SK-N-MC (cell line): ENCODE measurements around the gene ACKR2.
"Not testable (repeated sequence)": the region's sequence is repeated elsewhere in the genome, so short reads cannot be mapped to it uniquely, and the experiment has no call there.

Experiments used
- DNase-seq: peaks from one replicate; pipeline ENCODE4 v3.0.0-alpha.2; 2011; ENCODE audit warnings: low read depth, low spot score
- H3K27ac ChIP-seq: fragments of 200-600 bp; sonication (generic); 2 replicates; pipeline ENCODE4 v1.5.1; 2016; ENCODE audit warnings: mixed run types
- H3K36me3 ChIP-seq: fragments of 200-600 bp; sonication (generic); 2 replicates; pipeline ENCODE4 v1.6.1; 2017; ENCODE audit warnings: antibody characterized with exemption, low read length, mixed read lengths; ENCODE audit not compliant: insufficient read depth
- H3K4me3 ChIP-seq: fragments of 200-600 bp; sonication (generic); 2 replicates; pipeline ENCODE4 v1.5.1; 2016
- H3K9ac ChIP-seq: fragments of 200-600 bp; sonication (generic); 2 replicates; pipeline ENCODE4 v1.8.0; 2017; ENCODE audit warnings: mixed run types, mixed read lengths; ENCODE audit not compliant: insufficient read length
- H3K9me3 ChIP-seq: fragments of 200-600 bp; sonication (generic); 2 replicates; pipeline ENCODE4 v1.6.1; 2017; ENCODE audit warnings: low read depth, mild to moderate bottlenecking, antibody characterized with exemption, low read length, moderate library complexity, mixed read lengths
- EZH2 ChIP-seq: fragments of 200-600 bp; sonication (generic); IDR thresholded peaks from one replicate; pipeline ENCODE4 v1.6.1; 2017; ENCODE audit warnings: antibody characterized with exemption
- FOXP2 ChIP-seq: optimal IDR thresholded peaks from 2 replicates; pipeline ENCODE3; 2011; ENCODE audit warnings: mild to moderate bottlenecking, moderate library complexity; ENCODE audit not compliant: insufficient read depth; ENCODE audit errors: extremely low read length, control extremely low read depth
- POLR2AphosphoS5 ChIP-seq: IDR thresholded peaks from 2 replicates; pipeline ENCODE4 v1.6.1; 2012; ENCODE audit warnings: mild to moderate bottlenecking, low read depth, low read length, borderline replicate concordance

Gene ACKR2

DNA sequence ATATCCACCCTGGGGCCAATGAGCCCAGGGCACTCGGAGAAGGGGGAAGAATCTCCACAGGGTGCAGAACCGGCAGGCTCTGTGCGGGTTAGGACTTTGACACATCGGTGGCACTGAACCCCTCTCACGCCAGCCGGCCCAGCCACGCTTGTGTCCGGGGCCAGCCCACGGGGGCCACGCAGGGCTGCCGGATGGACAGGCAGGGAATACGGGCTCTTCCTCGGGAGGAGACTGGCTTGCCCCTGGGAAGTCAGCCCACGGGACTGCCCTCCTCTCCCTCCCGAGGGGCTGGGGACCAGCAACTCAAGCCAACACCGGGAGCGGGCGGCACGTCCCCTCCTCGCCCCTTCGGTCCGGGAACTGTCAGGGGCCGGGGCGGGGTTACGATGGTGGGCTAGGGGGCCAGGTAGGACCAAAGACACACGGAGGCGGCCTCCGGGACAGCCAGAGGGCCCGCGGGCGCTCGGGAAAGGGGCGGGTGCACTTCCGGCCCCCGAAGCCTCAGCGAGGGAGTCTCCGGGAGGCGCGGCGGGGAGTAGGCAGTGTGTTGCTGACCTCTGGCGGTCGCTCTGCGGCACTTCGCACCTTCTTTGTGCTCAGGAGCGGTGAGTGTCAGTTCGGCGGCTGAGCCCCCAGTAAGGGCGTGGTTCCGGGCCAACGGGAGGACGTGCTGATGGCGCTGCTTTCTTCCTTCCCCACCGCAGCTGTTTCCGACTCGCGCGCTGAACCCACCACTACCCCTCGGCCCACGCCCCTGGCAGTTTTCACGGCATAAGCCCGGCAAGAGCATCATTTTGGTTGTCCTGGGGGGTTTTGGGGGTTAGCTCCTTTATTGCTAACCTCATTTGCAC is 71.6 kb downstream of the ACKR2 start:
- no peaks in the 10 kb centered on the region for H3K9me3 ChIP-seq
- H3K4me3 ChIP-seq: peak overlapping the region; percentile 61
- TF ChIP-seq EZH2 (no peak), FOXP2 (no peak), POLR2AphosphoS5 (no peak)
- no peaks in the 10 kb centered on the region for H3K36me3 ChIP-seq
- no peak for DNase-seq
- no peak overlapping the region for H3K27ac ChIP-seq
- no peak overlapping the region for H3K9ac ChIP-seq

DNA sequence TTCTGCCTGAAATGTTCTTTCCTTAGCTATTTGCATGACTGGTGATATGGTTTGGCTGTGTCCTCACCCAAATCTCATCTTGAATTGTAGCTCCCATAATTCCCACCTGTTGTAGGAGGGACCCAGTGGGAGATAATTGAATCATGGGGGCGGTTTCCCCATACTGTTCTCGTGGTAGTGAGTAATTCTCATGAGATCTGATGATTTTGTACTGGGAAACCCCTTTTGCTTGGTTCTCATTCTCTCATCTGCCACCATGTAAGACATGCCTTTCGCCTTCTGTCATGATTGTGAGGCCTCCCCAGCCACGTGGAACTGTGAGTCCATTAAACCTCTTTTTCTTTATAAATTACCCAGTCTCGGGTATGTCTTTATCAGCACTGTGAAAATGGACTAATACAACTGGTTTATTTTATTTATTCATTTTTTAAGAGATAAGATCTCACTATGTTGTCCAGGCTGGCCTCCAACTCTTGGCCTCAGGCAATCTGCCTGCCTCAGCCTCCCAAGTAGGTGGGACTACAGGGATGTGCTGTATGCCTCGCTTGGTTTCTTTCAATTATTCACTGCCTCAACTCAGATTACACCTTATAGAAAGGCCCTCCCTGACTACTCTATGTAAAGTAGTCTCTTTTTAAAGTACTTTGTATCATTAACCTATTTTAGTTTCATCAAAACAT is 74.1 kb downstream of the ACKR2 start:
- DNase-seq, H3K9me3 ChIP-seq, H3K4me3 ChIP-seq, H3K36me3 ChIP-seq, H3K27ac ChIP-seq, H3K9ac ChIP-seq: not testable (repeated sequence)

DNA sequence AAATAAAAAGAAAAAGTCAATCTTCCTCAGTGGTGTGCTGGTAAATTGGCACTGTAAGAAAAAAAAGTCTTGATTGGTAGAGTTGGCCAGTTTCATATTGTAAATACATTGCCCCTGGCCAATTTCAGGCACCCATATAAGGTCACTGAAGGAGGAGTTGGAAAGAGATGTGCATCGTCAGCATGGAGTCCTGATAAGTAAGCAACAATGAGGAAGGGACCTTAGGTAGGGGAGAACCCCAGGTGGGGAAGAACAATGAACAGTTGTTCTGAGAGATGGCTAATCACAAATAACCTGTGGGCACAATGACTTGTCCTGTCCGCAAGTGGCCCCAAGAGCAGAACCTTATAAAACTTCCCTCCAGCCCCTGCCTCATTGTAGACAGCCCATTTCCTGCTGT is 75.1 kb downstream of the ACKR2 start:
- Histone ChIP-seq H3K36me3 (no peaks in the 10 kb centered on the region), H3K9ac (no peak overlapping the region)

DNA sequence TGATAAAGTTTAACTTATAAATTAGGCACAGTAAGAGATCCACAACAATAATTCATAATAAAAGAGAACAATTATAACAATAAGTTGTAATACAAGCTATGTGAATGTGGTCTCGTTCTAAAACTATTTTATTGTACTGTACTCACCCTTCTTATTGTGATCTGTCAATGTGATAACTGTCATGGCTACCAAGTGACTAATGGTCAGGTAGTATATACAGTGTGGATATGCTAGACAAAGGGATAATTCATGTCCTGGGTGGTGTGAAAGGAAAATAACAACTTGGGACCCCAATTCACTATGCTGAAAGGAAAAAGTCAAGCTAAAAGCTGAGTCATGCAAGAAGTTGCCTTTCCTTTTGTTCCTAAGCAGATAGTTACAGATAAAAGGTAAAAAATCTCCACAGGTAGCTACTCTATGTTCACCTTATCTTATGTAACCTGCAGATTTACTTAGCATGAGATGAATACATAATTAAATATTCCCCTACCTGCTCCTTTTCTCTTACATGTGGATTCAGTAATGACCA is 77.1 kb downstream of the ACKR2 start:
- H3K36me3 ChIP-seq: no peaks in the 10 kb centered on the region
- TF ChIP-seq EZH2: no peak
- no peak for TF ChIP-seq POLR2AphosphoS5
- no peak for TF ChIP-seq FOXP2
- H3K9ac ChIP-seq: no peak overlapping the region
- H3K27ac ChIP-seq: no peak overlapping the region
- H3K4me3 ChIP-seq: no peak overlapping the region
- no peaks in the 10 kb centered on the region for H3K9me3 ChIP-seq
- no peak for DNase-seq

More for the DNA sequence above, 75.1 kb downstream of the ACKR2 start:
- no peaks in the 10 kb centered on the region for H3K9me3 ChIP-seq
- DNase-seq: no peak
- TF ChIP-seq FOXP2: no peak
- no peak for TF ChIP-seq POLR2AphosphoS5
- TF ChIP-seq EZH2: no peak
- H3K27ac ChIP-seq: no peak overlapping the region
- no peak overlapping the region for H3K4me3 ChIP-seq

DNA sequence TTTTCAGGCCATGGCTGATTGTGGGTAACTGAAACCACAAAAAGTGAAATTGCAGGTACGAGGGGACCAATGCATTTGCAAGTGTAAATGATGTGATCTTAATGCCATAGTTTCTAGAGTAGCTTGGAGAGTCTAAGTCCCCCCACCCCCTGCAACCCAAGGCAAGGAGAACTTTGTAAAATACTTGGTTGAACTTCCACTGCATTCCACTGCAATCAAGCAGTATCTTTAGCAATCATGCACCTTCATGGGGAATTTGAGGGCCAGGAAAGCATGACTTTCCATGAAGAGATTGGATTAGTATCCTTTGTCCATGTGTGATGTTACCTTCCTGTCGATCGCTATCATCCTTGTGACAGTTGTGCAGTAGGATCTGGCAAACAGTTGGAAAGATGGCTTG is 77.8 kb downstream of the ACKR2 start:
- no peak for DNase-seq
- Histone ChIP-seq H3K9ac (no peak overlapping the region), H3K27ac (no peak overlapping the region), H3K4me3 (no peak overlapping the region), H3K36me3 (no peaks in the 10 kb centered on the region), H3K9me3 (no peaks in the 10 kb centered on the region)
- TF ChIP-seq EZH2 (no peak), POLR2AphosphoS5 (no peak), FOXP2 (no peak)

DNA sequence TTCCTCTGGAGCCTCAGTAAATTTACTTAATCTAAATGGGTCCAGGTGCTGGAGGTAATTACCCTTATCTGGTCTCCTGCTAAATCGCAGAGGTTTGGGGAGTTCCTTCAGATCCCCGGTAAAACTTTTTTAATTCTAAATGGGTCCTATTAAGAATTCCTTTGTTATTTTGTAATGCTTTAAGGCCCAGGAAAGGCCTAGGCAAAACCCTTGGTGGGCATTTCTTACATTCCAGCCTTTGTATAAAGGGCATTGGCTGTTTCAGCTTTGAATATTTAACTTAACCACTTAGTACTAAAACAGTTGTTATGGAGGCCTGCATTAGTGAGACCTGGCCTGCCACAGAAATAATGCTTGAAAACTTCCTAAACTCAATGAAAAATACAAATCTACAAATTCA is 81.8 kb downstream of the ACKR2 start:
- no peaks in the 10 kb centered on the region for H3K36me3 ChIP-seq
- H3K9ac ChIP-seq: no peak overlapping the region
- DNase-seq: no peak
- H3K9me3 ChIP-seq: no peaks in the 10 kb centered on the region
- no peak for TF ChIP-seq EZH2
- no peak for TF ChIP-seq POLR2AphosphoS5
- no peak for TF ChIP-seq FOXP2
- no peak overlapping the region for H3K27ac ChIP-seq
- no peak overlapping the region for H3K4me3 ChIP-seq

DNA sequence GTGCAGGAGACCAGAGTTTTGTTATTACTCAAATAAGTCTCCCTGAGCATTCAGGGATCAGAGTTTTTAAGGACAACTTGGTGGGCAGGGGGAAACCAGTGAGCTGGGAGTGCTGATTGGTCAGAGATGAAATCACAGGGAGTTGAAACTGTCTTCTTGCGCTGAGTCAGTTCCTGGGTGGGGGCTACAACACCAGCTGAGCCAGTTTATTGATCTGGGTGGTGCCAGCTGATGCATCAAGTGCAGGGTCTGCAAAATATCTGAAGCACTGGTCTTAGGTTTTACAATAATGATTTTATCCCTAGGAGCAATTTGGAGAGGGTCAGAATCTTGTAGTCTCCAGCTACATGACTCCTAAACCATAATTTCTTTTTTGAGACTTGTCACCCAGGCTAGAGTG is 82.9 kb downstream of the ACKR2 start:
- no peak overlapping the region for H3K27ac ChIP-seq
- no peaks in the 10 kb centered on the region for H3K9me3 ChIP-seq
- no peak overlapping the region for H3K4me3 ChIP-seq
- TF ChIP-seq EZH2 (no peak), POLR2AphosphoS5 (no peak), FOXP2 (no peak)
- no peaks in the 10 kb centered on the region for H3K36me3 ChIP-seq
- H3K9ac ChIP-seq: no peak overlapping the region
- DNase-seq: no peak

DNA sequence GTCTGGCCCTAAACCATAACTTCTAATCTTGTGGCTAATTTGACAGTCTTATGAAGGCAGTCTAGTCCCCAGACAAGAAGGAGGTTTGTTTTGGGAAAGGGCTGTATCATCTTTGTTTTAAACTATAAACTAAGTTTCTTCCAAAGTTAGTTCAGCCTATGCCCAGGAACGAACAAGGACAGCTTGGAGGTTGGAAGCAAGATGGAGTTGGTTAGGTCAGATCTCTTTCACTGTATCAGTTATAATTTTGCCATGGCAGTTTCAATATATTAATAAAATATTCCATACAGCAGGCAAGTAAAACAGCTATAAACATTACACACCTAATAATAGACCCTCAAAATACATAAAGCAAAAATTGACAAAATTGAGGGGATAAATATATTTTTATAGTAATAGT is 83.6 kb downstream of the ACKR2 start:
- Histone ChIP-seq H3K36me3 (no peaks in the 10 kb centered on the region), H3K9me3 (no peaks in the 10 kb centered on the region), H3K9ac (no peak overlapping the region), H3K27ac (no peak overlapping the region), H3K4me3 (no peak overlapping the region)
- no peak for DNase-seq
- TF ChIP-seq POLR2AphosphoS5 (no peak), EZH2 (no peak), FOXP2 (no peak)
